Activated naive CD4-positive, alpha-beta T cell treated with anti-CD3 and anti-CD28 coated beads, Interleukin-2, amount 50 U/mL, for 24 hours (primary cell): ENCODE data around the gene PIM3.

Source experiments
- H3K27ac Mint-ChIP-seq: one replicate; pipeline ENCODE4 v1.8.0; 2021; ENCODE audit warnings: mild to moderate bottlenecking, mixed read lengths
- H3K27me3 Mint-ChIP-seq: one replicate; pipeline ENCODE4 v1.8.0; 2021; ENCODE audit warnings: mixed read lengths
- H3K36me3 Mint-ChIP-seq: one replicate; pipeline ENCODE4 v1.8.0; 2021; ENCODE audit warnings: mixed read lengths
- H3K4me1 Mint-ChIP-seq: one replicate; pipeline ENCODE4 v1.8.0; 2021; ENCODE audit warnings: mixed read lengths
- H3K4me3 Mint-ChIP-seq: one replicate; pipeline ENCODE4 v1.8.0; 2021; ENCODE audit warnings: mild to moderate bottlenecking, mixed read lengths
- H3K9me3 Mint-ChIP-seq: one replicate; pipeline ENCODE4 v1.8.0; 2021; ENCODE audit warnings: mixed read lengths

Gene PIM3

DNA sequence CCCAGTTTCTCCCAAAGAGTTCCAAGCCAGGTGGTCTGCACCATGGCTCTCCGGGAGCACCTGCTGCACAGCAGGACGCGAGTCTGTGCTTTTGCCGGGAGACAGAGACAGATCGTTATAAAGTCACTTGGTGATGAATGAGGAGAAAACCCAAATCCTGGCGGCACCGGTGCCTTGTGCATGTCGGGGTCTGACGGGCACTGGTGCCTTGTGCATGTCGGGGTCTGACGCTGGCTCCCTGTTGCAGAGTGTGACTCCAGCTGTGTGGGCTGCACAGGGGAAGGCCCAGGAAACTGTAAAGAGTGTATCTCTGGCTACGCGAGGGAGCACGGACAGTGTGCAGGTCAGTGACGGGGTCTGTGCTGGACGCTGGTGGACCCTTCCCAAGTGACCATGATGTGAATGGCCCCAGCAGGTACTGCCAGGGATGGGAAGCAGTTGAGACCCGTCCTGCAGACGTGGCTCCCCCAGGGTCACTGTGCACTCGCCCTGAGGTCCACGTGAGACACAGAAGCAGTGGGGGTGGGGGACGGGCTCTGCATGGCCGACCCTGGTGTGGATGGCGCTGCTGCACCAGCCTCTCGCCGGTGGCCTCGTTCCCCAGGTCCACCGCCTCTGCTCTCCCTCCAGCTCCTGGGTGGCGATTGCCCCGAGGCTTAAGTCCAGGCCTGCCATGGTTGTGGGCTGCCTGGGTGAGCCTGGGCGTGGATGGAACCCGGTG is 36.3 kb upstream of the PIM3 start:
- Mint-ChIP-seq H3K9me3 (no peaks in the 10 kb centered on the region), H3K27me3 (no peaks in the 10 kb centered on the region), H3K4me1 (peaks cover 36% of the 10 kb centered on the region), H3K36me3 (peaks cover 7% of the 10 kb centered on the region), H3K4me3 (no peak overlapping the region), H3K27ac (peak overlapping the region; percentile 46)

DNA sequence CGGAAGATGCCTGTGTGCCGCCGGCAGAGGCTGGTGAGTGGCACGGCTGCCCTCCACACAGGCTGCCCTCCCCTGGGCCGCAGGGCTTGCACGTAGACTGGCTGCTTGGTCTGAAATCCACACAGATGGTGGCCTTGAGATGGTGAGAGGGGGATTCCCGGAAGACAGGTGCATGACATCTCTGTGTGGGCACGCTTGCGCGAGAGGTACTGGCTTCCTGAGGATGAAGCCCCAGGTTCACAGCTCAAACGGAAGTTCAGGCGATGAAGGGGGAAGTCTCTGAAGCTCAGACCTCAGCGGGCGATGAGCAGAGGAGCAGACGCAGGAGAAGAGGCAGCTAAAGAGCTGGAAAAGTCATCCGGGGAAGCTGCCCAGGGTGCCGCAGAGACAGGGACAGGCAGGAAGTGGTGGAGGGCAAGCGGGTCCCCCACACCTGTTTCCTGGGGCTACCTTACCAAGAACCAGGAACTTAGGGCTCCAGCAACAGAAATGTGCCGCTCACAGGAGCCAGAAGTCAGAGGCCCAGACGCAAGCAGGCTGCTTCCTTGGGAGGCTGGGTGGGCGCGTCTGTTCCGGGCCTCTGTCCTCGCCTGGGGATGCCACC is 34.9 kb upstream of the PIM3 start:
- peaks cover 7% of the 10 kb centered on the region for H3K36me3 Mint-ChIP-seq
- peak overlapping the region; percentile 86 for H3K4me3 Mint-ChIP-seq
- H3K9me3 Mint-ChIP-seq, result no peaks in the 10 kb centered on the region
- H3K4me1 Mint-ChIP-seq, result peaks cover 34% of the 10 kb centered on the region
- H3K27ac Mint-ChIP-seq, result peak overlapping the region; percentile 95
- no peaks in the 10 kb centered on the region for H3K27me3 Mint-ChIP-seq

DNA sequence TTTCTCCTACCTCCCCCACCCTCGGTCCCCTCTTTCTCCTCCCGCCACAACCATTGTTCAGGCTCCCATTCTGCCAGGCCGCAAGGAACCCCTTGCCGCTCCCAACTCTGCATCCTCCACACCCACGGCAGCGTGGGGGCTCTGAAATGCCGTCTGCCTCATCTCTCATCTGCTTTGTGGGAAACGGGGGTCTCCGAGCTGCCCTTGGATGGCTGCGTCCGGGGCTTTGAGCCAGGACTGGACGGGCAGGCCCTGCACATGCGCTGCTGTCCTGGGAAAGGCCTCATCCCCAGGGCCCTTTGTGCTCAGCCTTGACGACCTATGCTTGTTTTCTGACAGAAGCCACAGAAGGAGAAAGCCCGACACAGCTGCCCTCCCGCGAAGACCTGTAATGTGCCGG is 33.7 kb upstream of the PIM3 start:
- Mint-ChIP-seq H3K4me3 (peak overlapping the region; percentile 49), H3K27me3 (no peaks in the 10 kb centered on the region), H3K9me3 (no peaks in the 10 kb centered on the region), H3K4me1 (peaks cover 46% of the 10 kb centered on the region), H3K27ac (peak overlapping the region; percentile 68), H3K36me3 (peaks cover 7% of the 10 kb centered on the region)

DNA sequence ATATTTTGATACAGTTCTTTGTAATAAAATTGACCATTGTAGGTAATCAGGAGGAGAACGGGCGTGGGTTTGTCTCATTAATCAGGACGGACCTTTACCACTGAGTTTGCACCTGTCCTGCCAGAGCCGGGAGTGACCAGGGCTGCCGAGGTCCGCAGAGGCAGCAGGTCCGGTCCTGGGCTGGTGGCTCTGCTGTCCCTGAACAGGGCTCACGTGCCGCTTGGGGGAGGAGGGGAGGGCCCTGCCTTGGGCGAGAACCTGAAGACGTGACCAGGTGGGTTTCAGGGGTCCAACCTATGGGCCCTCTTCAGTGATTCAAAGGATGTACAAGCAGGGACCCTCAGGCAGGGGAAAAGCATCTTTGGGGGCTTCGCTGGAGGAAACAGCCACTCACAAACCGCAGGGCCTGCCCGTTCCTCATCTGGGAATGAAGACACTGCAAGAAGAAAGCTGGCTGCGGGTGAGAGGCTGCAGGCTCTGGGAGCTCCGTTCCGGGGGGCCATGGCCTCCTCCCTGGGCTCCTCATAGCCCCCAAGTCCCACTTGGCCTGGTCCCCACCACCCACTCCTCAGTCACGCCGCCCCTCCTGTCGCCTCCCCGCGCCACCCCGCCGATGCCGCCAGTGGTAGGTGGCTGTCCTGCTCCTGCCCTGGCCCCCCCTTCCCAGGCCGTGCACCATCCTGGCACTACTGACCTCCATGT is 32.9 kb upstream of the PIM3 start:
- Mint-ChIP-seq H3K27ac (no peak overlapping the region), H3K27me3 (no peaks in the 10 kb centered on the region), H3K4me3 (peak overlapping the region; percentile 49), H3K4me1 (peaks cover 44% of the 10 kb centered on the region), H3K36me3 (peaks cover 7% of the 10 kb centered on the region), H3K9me3 (no peaks in the 10 kb centered on the region)

DNA sequence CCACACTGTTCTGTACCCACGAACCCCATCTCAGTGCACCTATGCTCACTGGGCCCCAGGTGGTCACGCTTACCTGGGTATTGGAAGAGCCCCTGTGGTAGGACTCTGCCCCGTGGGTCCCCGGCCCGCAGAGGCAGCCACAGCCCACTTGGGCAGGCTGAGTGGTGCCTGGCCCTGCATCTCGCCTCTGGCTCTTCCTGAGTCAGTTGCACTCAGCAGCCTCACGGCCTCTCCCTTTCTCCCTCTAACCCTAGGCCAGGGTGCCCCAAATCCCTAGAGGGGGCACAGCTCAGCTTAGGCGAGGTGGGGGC is 32.4 kb upstream of the PIM3 start:
- Mint-ChIP-seq H3K4me1 (peaks cover 49% of the 10 kb centered on the region), H3K4me3 (no peak overlapping the region), H3K27ac (no peak overlapping the region)

DNA sequence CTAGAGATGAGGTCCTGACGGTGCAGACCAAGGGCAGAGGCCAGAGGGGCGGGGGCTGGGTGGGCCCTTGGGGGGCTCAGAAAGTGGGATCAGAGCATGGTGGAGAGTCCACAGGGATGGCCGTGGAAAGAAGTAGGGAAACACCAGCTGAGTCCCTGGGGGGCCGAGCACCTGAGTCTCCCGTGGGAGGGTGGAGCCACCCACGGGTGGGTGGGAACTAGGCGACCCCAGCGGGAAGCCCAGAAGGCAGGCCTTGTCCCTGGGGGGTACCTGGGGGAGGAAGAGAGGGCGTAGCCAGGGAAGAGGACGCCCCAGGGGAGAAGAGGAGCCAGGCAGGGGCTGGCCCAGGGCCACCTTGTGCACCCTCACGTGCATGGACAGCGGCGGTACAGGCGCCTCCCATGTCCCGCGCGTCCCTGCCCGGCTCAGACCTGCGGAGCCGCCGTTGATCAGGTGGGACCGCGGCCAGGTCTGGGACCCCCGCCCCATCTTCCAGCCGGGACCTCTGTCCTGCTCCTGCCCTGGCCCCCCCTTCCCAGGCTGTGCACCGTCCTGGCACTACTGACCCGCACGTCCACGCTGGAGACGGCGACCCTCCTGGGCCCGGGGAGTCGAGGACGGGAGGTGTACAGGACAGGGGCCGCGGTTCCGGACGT is 31.9 kb upstream of the PIM3 start:
- Mint-ChIP-seq H3K27ac (no peak overlapping the region), H3K4me3 (no peak overlapping the region), H3K4me1 (peaks cover 52% of the 10 kb centered on the region), H3K36me3 (peaks cover 7% of the 10 kb centered on the region), H3K9me3 (no peaks in the 10 kb centered on the region), H3K27me3 (no peaks in the 10 kb centered on the region)

More for the DNA sequence above, 32.4 kb upstream of the PIM3 start:
- H3K27me3 Mint-ChIP-seq, result no peaks in the 10 kb centered on the region
- no peaks in the 10 kb centered on the region for H3K9me3 Mint-ChIP-seq
- peaks cover 7% of the 10 kb centered on the region for H3K36me3 Mint-ChIP-seq

DNA sequence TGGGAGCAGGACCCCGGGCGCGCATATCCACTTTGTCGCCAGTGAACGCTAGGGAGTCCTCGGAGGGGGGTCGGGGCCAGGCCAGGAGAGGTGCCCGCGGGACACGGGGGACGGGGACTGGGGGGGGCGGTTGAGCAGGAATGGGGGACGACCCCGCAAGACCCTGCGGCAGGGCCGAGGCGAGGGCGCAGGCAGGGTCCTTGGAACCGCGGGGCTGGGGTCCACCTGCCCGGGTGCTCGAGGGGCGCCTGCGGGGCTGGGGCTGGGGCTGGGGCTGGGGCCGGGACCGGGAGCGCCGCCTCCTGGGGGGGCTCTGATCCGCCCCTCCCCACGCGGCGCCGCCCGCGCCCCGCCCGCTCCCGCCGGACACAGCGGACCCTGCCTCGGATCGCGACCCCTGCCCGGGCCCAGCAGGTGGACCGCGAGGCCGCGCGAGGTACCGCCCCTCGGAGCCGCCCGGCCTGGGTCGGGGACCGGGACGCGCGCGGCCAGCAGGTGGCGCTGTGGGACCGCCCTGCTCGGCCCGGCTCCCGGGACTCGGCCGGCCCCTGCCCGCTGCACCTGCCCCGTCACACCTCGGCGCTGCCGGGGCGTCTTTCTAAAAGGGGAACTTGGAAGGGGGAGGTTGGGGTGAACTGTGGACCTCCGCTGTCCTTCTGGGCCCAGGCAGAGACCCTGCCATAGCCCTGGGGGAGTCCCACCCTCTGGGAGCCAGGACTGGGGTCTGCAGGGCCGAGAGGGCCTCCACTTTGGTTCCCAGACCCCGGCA is 31.2 kb upstream of the PIM3 start:
- H3K27me3 Mint-ChIP-seq, result no peaks in the 10 kb centered on the region
- peaks cover 7% of the 10 kb centered on the region for H3K36me3 Mint-ChIP-seq
- H3K9me3 Mint-ChIP-seq, result no peaks in the 10 kb centered on the region
- H3K27ac Mint-ChIP-seq, result no peak overlapping the region
- peaks cover 52% of the 10 kb centered on the region for H3K4me1 Mint-ChIP-seq
- peak overlapping the region; percentile 47 for H3K4me3 Mint-ChIP-seq

DNA sequence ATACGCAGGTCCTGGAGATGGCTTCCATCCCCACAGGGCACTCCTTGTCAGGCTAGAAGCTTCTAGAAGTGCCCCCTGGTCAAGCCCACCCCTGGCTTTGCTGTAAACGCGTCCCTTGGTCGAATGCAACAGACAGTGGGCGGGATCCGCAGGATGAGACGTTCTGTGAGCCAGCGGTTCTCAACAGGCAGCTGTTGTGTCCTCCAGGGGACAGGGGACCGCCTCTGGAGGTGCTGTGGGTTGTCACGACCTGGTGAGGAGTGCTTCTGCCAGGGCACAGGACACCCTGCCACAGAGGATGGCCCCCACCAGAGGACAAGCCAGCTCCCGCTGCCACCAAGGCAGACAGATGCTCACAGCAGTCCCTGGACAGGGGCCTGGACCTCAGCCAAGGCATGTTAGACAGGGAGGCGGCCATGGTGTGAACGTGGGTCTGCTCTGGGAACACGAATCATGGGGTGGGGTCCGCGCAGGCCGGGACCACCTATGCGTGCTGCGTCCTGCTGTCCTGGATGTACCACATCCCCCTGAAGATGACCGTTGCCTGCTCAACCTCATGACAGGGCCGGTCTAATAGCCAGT is 30.5 kb upstream of the PIM3 start:
- Mint-ChIP-seq H3K4me3 (peak overlapping the region; percentile 47), H3K4me1 (peaks cover 50% of the 10 kb centered on the region), H3K9me3 (no peaks in the 10 kb centered on the region), H3K27ac (no peak overlapping the region), H3K27me3 (no peaks in the 10 kb centered on the region), H3K36me3 (peaks cover 6% of the 10 kb centered on the region)

DNA sequence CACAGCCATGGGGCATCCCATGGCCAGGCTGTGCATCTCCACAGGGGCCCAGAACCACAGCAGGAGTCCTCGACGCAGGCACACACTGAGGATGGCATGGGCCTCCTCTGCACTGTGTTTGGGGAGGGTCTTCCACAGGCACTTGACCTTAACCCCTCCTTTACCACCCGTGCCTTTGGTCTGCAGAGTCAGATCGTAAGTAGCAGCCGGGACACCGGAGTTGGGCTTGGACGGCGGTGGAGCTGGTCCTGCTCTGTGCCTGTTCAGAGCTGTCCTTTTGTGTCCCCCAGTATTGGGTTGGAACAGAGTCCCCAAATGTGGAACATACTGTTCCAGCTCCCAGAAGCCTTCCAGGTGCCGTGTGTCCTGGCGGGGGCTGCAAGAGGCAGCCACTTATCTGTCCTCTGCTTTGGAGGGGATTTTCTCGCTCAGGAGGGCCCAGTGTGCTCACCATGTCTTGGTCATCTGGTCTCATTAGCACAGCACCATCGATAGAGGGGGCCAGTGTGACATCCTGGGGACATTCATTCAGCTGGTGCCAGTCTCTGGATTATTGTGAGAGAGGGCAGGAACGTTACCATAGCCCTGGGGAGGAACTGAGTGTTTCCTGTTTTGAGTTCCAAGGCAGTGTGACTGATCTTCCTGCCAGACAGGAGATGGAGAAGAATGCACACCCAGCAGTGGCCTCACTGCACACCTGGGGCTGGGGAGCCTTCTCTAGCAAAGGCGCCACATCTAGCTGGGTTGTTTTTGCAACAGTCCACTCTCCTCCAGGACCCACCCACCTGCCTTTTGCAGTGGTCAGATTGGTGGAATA is 29.8 kb upstream of the PIM3 start:
- peaks cover 2% of the 10 kb centered on the region for H3K36me3 Mint-ChIP-seq
- peak overlapping the region; percentile 59 for H3K4me3 Mint-ChIP-seq
- H3K9me3 Mint-ChIP-seq, result no peaks in the 10 kb centered on the region
- H3K27me3 Mint-ChIP-seq, result no peaks in the 10 kb centered on the region
- H3K27ac Mint-ChIP-seq, result peak overlapping the region; percentile 30
- peaks cover 43% of the 10 kb centered on the region for H3K4me1 Mint-ChIP-seq

DNA sequence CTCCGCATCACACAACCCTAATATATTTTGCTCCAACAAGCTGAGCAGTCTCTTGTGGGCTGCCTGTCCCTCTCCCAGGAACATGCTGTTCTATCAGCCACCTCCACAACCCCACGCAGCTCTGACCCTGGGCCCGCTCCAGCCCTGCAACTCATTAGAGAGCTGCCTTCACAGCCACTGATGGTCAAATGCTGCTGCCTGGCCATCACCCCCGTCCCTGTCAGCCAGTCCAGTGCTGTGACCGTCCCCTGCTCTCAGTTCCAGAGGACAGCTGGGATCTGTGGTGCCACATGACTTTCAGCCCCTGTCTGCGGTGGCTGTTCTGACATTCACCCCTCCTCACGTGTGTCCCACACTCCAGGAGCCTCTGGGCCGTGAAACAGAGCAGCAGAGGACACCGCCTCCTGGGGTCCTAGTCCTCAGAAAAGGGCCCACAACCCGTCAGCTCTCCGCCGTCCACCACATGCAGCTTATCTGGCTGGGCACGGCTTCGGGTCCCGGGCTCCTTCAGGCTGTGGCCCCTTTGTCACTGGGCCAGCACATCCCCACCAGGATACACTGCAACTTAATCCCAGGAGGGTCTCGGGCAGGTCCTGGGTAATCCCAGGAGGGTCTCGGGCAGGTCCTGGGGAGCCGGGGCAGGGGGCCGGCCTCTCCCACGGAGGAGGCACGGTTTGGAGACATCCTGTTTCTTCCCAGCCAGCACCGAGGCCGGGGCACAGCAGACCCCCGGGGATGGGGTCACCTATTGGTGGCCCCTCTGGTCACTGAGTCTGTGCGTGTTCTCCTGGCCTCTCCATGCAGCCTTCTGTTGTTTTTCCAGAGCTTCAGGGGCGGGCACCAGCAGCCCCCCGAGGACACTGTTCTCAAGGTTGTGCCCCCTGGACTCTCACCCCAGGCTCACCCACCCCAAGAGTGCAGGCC is 27.1 kb upstream of the PIM3 start:
- H3K4me1 Mint-ChIP-seq, result peaks cover 35% of the 10 kb centered on the region
- peak overlapping the region; percentile 11 for H3K27ac Mint-ChIP-seq
- peak overlapping the region; percentile 19 for H3K4me3 Mint-ChIP-seq
- H3K9me3 Mint-ChIP-seq, result no peaks in the 10 kb centered on the region
- no peaks in the 10 kb centered on the region for H3K27me3 Mint-ChIP-seq
- H3K36me3 Mint-ChIP-seq, result no peaks in the 10 kb centered on the region

DNA sequence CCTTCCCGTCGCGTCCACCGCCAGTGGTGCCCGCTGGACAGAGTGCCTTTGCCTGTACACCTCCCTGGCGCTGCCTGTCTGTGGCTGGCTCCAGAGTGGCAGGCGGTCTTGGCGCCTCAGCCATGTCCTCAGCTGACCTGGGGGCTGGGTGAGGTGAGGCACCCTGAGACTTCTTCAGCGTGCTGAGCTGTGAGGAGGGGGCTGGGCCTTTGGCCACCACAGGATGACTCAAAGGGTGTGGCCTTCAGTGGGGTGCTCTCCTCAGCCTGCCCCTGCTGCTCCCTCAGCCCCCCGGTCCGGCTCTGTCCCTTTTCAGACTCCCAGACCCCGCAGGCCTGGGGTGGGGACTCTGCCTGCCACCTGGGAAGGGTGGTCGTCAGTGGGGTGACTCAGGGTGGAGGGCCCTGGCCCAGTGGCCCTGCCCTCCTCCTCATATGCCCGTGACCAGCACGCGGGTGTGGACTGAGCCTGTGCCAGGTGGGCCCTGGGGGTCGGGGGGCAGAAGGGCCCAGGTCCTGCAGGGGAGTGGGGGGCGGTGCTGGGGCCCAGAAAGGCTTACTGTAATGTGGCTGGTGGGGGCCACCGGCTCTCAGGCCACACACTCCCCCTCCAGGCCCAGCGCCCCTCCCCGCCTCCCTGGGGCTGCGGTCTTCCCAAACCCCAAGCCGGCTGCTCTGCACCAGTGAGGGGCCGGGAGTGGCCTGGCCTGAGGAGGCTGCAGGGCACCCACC is 26.2 kb upstream of the PIM3 start:
- H3K9me3 Mint-ChIP-seq, result no peaks in the 10 kb centered on the region
- no peak overlapping the region for H3K27ac Mint-ChIP-seq
- peaks cover 35% of the 10 kb centered on the region for H3K4me1 Mint-ChIP-seq
- H3K27me3 Mint-ChIP-seq, result no peaks in the 10 kb centered on the region
- H3K36me3 Mint-ChIP-seq, result no peaks in the 10 kb centered on the region
- peak overlapping the region; percentile 19 for H3K4me3 Mint-ChIP-seq

DNA sequence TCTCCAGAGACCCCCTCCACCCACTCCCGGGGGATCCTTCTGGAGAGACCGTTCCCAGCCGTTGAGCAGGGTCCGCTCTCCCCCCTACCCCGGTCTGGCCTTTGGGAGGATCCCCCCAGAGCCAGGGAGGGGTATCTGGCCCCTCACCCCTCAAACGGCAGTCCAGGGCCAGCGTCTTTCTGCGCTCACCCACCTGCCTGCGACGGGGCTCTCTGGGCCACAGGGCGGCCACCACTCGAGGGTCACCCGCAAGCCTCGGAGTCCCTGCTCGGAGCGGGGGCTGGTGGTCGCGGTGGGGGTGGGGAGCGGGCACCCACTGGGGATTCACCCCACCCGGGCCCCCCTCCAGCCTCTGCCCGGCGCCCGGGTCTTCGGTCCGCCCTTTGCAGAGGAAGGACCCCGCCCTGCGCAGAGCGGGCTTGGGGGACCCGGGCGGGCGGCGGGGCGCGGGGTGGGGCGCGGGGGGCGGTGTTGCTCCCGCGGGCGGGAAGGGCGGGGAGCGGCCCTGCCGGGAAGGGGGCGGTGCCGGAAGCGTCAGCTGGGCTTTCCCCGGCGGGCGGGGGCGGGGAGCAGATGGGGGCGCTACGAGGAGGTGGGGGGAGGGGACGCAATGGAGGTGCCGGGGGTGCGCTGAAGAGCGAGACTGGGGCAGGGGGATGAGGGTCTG is 25.5 kb upstream of the PIM3 start:
- H3K4me3 Mint-ChIP-seq, result peak overlapping the region; percentile 33
- no peaks in the 10 kb centered on the region for H3K27me3 Mint-ChIP-seq
- peaks cover 33% of the 10 kb centered on the region for H3K4me1 Mint-ChIP-seq
- H3K27ac Mint-ChIP-seq, result no peak overlapping the region
- H3K36me3 Mint-ChIP-seq, result no peaks in the 10 kb centered on the region
- H3K9me3 Mint-ChIP-seq, result no peaks in the 10 kb centered on the region

DNA sequence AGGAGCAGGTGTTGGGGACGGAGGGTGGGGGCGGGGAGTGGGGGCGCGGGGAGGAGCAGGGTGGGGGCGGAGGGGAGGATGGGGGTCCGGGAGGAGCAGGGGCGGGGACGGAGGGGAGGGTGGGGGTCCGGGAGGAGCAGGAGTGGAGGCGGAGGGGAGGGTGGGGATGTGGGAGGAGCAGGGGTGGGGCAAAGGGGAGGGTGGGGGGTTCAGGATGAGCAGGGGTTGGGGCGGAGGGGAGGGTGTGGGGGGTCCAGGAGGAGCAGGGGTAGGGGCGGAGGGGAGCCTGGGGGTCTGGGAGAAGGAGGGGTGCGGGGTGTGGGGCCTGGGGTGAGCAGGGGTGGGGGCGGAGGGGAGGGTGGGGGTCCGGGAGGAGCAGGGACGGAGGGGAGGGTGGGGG is 25.0 kb upstream of the PIM3 start:
- Mint-ChIP-seq H3K36me3 (no peaks in the 10 kb centered on the region), H3K4me1 (peaks cover 27% of the 10 kb centered on the region), H3K4me3 (no peak overlapping the region), H3K27ac (no peak overlapping the region), H3K27me3 (no peaks in the 10 kb centered on the region), H3K9me3 (no peaks in the 10 kb centered on the region)
